LHCN-M2 (cell line): Measurements from ENCODE around the gene NMD3. TPM values are rescaled to one million over a fixed set of nuclear protein-coding genes. Genes with fewer than 3 reads are reported as not detected.
"Not testable (repeated sequence)": the region's sequence is repeated elsewhere in the genome, so short reads cannot be mapped to it uniquely, and the experiment has no call there.

Source experiments
- DNase-seq: peaks from one replicate; pipeline ENCODE4 v3.0.0-alpha.2; 2012; ENCODE audit warnings: low read depth
- total RNA-seq: library from RNA; depleted of rRNA; stranded (reverse); fragments of >200 nt; gene quantifications from 2 replicates; pipeline ENCODE4 v1.2.3, GENCODE V29; 2014; rRNA removed

The NMD3 gene
- total RNA-seq, 1 experiment from 2014 or later, result 53.2 TPM

DNA sequence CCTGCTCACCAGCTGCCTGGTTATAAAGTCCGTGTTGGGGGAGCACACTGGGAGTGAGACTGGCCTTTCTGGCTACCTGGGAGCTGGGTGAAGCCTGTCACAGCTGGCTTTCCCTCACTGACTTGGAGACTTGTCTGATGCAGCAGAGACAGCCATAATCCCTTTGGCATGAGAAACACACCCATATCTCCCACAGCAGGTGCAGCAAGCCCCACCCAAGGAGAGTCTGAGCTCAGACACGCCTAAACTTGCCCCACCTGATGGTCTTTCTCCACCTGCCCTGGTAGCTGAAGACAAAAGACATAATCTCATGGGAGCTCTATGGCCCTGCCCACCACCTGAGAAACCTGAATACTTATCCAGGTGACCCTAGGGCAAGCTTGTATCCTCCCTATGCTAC lies 54.8 kb downstream of the NMD3 start:
- DNase-seq, result no peak

DNA sequence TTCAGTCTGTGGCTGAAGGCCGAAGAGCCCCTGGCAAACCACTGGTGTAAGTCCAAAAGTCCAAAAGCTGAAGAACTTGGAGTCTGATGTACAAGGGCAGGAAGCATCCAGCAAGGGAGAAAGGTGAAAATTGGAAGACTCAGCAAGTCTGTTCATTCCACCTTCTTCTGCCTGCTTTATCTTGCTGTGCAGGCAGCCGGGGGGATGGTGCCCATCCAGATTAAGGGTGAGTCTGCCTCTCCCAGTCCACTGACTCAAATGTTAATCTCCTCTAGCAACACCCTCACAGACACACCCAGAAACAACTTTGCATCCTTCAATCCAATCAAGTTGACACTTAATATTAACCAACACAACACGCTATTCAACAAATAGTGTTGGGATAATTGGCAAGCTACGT lies 61.3 kb downstream of the NMD3 start:
- DNase-seq, result not testable (repeated sequence)

DNA sequence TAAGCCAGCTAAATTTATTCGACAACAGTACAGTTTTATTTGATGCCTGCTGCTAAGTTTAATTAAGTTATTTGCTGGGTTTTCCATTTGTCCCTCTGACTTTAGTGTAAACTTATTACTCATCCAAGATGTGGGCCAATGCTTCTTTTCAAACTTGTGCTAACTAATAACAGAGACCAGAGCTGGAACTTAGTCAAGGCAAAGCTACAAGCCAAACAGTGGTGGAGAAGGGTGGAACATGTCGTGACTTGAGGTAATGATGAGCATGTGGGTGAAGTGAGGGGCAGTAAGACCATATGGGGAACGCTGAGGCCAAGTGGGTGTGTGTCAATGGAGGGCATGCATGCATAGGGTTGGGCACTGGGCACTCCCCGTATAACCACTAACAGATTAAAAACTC lies 63.9 kb downstream of the NMD3 start:
- DNase-seq, result no peak

DNA sequence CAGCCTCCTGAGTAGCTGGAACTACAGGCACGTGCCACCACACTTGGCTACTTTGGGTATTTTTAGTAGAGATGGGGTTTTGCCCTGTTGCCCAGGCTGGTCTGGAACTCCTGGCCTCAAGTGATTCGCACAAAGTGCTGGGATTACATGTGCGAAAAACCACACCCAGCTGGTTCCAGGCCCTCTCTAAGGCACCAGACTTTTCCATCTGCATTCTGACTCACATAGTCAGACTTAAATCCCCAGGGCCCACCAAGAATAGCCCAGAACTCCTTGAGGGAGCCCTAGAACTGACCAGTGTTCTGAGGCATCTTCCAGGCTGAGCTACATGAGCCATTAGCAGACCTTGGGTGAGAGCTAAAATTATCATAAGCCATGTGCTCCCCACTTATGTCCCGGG lies 68.1 kb downstream of the NMD3 start:
- DNase-seq, result peak; percentile 3

DNA sequence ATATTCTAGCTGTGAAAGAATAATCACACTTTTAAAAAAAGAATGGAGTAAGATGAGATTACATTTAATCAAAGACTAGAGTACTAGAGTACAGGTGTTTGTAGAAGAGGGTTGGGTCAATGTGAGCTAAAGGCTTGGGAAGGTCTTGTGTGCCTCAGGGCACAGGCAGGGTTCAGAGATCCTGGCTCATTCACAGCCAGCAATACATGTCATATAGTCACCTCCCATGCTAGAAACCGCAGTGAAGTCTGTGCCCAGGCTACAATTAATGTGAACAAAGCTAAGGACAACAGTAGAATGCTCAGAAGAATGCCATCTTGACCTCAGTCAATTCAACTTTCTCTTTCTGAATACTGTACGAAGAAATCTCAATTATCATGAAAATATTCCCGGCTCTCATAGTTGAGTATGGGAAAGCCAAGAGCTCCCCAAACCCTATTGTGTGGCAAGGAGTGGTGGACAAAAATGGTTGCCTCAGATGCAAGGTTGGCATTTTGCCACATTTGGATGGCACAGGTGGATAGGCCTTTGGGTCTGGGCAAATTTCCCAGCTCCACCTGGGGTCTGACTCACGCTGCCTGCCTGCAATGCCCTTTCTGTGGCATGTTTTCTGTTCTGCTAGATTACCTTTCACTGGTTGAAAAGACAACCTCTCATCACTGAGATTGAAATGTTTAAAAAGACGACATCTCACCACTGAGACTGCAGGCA lies 70.2 kb downstream of the NMD3 start:
- no peak for DNase-seq

DNA sequence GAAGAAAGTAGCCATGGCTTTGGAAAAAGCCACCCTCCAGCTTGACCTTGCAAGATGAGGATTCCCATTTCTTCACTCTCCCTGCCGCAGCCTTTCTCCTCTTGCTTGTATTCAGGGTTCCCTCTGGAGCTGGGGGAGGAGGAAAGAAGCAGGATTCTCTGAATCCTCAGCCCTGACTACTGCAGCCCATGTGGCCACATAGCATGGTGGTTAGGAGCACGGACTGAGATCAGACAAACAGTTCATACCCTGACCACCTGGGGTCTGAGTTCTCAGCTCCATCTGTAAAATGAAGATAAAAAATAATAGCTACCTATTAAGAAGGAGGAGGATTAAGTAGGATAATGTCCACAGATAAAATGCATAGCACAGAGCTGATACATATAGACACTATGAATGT lies 72.3 kb downstream of the NMD3 start:
- no peak for DNase-seq

DNA sequence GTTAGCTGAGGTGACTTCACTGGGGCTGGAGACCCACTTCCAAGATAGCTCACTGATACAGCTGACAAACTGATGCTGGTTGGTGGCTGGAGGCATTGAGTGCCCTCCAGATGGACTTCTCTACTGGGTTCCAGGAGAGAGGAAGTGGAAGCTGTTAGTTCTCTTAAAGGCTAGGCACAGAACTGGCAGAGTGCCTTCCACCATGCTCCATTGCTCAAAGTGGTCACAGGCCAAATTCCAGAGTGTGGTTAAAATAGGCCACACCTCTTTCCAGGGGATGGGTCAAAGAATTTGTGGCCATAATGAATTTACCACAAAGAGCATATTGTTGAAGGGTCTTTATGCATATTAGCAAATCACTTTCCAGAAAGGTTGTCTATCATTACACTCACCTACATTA lies 74.2 kb downstream of the NMD3 start:
- DNase-seq, result peak; percentile 8

DNA sequence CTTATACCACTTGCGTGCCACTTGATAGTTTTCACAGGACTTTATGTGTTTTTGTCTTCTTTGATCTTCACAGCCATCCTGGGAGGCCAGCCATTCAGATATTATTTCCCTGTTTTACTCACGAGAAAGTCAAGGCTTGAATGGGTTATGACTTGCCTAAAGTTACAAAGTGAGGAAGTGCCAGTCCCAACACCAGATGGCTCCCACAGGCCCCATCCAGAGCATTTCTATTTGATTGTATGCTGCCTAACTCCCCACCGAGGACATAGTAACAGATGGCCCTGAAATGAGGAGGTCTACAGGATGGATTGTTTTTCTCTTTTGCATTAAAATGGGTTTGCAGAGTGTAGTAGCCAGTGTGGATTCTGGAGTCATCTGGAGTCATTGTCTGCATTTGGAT lies 75.7 kb downstream of the NMD3 start:
- no peak for DNase-seq

Other genes with a start within 250 kb of the NMD3 start
- gene B3GALNT1, start 116.0 kb upstream of the NMD3 start, total RNA-seq, result 3.1 and 6.4 TPM in 2 replicates
- gene SPTSSB, start 150.2 kb downstream of the NMD3 start, total RNA-seq, result not detected in 2 replicates